Astrocyte (in vitro differentiated cells and primary cell): Measurements from ENCODE around the gene CLMP. TPM values are rescaled to one million over a fixed set of nuclear protein-coding genes. Genes with fewer than 3 reads are reported as not detected.

ENCODE experiments used
- DNase-seq: peaks from one replicate; pipeline ENCODE4 v3.0.0-alpha.2; 2010; ENCODE audit warnings: low read depth
- FAIRE-seq: peaks from 2 replicates; lab custom pipeline; 2011; peaks lifted over from hg19 to GRCh38; lab: Jason Lieb, UNC
- H2AFZ ChIP-seq: 2 replicates; pipeline ENCODE4 v1.6.0; 2012; ENCODE audit warnings: low read depth, low read length, inconsistent platforms
- H3K27ac ChIP-seq: 2 replicates; pipeline ENCODE4 v1.5.1; 2011; ENCODE audit warnings: low read depth, low read length, inconsistent platforms
- H3K27me3 ChIP-seq: 2 replicates; pipeline ENCODE4 v1.6.0; 2011; ENCODE audit warnings: low read length, inconsistent platforms; ENCODE audit not compliant: insufficient read depth
- H3K36me3 ChIP-seq: 2 replicates; pipeline ENCODE4 v1.5.1; 2011; ENCODE audit warnings: low read length, inconsistent platforms; ENCODE audit not compliant: insufficient read depth
- H3K4me1 ChIP-seq: 2 replicates; pipeline ENCODE4 v1.5.1; 2011; ENCODE audit warnings: low read length, inconsistent platforms; ENCODE audit not compliant: insufficient read depth
- H3K4me2 ChIP-seq: 2 replicates; pipeline ENCODE4 v1.6.0; 2012; ENCODE audit warnings: low read length, inconsistent platforms
- H3K4me3 ChIP-seq: 2 replicates; pipeline ENCODE4 v1.5.1; 2011; ENCODE audit warnings: low read depth, mild to moderate bottlenecking, low read length, inconsistent platforms; ENCODE audit not compliant: insufficient read depth
- H3K79me2 ChIP-seq: 2 replicates; pipeline ENCODE4 v1.6.0; 2012; ENCODE audit warnings: mild to moderate bottlenecking, low read length, inconsistent platforms; ENCODE audit not compliant: insufficient read depth
- H3K9ac ChIP-seq: 2 replicates; pipeline ENCODE4 v1.6.0; 2012; ENCODE audit warnings: mild to moderate bottlenecking, low read length, inconsistent platforms
- H3K9me3 ChIP-seq: 2 replicates; pipeline ENCODE4 v1.5.1; 2012; ENCODE audit warnings: low read depth, mild to moderate bottlenecking, low read length, inconsistent platforms; ENCODE audit not compliant: insufficient read depth
- H4K20me1 ChIP-seq: 2 replicates; pipeline ENCODE4 v1.6.0; 2012; ENCODE audit warnings: low read length, inconsistent platforms; ENCODE audit not compliant: insufficient read depth
- H3K27ac Mint-ChIP-seq: one replicate; pipeline ENCODE4 v1.8.0; 2021; ENCODE audit warnings: mild to moderate bottlenecking, mixed read lengths; ENCODE audit not compliant: unreplicated experiment
- H3K27me3 Mint-ChIP-seq: one replicate; pipeline ENCODE4 v1.8.0; 2021; ENCODE audit warnings: low read depth, mixed read lengths; ENCODE audit not compliant: unreplicated experiment
- H3K36me3 Mint-ChIP-seq: one replicate; pipeline ENCODE4 v1.8.0; 2021; ENCODE audit warnings: low read depth, mixed read lengths; ENCODE audit not compliant: unreplicated experiment
- H3K4me1 Mint-ChIP-seq: one replicate; pipeline ENCODE4 v1.8.0; 2021; ENCODE audit warnings: low read depth, mixed read lengths; ENCODE audit not compliant: unreplicated experiment
- H3K4me3 Mint-ChIP-seq: one replicate; pipeline ENCODE4 v1.8.0; 2021; ENCODE audit warnings: mild to moderate bottlenecking, moderate library complexity, mixed read lengths; ENCODE audit not compliant: unreplicated experiment
- H3K9me3 Mint-ChIP-seq: one replicate; pipeline ENCODE4 v1.8.0; 2021; ENCODE audit warnings: mild to moderate bottlenecking, mixed read lengths; ENCODE audit not compliant: unreplicated experiment
- EZH2 ChIP-seq: IDR thresholded peaks from 2 replicates; pipeline ENCODE4 v1.6.1; 2012; ENCODE audit warnings: mild to moderate bottlenecking, low read length, inconsistent platforms; ENCODE audit not compliant: insufficient read depth
- total RNA-seq: library from RNA; stranded (reverse); gene quantifications from 2 replicates; pipeline ENCODE4 v1.2.1, GENCODE V29; 2021
- TF ChIP-seq, protein P1 (sequence below): IDR thresholded peaks from 2 replicates; pipeline ENCODE4 v1.5.1; 2011; ENCODE audit warnings: low read depth, mild to moderate bottlenecking, inconsistent platforms, low read length, moderate library complexity; ENCODE audit not compliant: insufficient read depth

The CLMP gene
- total RNA-seq, 1 donor from 2014 or later: 16.0 TPM

DNA sequence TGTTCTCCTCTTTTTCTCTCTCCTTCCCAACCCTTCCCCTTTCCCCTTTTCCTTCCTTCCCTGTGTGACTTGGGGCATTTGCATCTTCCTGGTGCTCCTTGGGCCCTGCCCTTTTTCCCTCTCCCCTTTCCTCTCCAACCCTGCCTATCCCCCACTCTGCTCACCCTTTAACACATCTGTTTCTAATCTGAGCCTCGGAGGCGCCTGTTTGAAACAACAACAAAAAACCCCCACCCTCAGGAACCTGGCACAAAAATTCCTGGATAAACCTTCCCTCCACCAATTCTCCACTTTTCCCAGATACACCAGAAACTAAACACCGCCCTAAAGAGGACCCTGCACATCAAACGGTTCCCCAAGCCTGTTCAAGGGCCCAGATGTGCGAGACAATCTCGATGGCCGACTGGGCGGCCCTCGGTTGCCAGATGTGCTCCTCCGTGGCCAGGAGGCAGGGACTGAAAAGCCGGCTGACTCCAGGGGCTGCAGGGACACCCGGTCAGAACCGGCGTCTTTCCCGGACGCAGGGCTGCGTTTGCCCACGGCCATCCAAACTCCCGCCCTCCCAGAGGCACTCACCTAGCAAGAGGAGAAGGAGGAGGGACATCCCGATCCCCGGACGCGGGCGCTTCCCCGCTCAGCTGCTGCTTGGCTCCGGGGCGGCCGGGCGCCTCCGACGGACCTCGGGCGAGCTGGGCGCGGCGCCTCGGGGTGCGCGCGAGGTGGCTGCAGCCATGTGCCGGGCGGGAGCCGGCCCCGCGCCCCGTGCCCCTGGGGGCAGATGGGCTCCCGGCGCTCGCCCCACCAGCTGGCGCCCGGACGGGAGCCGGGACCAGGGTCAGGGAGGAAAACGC is 486 bp downstream of the CLMP start:
- peaks cover 26% of the 10 kb centered on the region for H3K4me1 Mint-ChIP-seq
- TF ChIP-seq EZH2: no peak
- TF ChIP-seq, protein P1, sequence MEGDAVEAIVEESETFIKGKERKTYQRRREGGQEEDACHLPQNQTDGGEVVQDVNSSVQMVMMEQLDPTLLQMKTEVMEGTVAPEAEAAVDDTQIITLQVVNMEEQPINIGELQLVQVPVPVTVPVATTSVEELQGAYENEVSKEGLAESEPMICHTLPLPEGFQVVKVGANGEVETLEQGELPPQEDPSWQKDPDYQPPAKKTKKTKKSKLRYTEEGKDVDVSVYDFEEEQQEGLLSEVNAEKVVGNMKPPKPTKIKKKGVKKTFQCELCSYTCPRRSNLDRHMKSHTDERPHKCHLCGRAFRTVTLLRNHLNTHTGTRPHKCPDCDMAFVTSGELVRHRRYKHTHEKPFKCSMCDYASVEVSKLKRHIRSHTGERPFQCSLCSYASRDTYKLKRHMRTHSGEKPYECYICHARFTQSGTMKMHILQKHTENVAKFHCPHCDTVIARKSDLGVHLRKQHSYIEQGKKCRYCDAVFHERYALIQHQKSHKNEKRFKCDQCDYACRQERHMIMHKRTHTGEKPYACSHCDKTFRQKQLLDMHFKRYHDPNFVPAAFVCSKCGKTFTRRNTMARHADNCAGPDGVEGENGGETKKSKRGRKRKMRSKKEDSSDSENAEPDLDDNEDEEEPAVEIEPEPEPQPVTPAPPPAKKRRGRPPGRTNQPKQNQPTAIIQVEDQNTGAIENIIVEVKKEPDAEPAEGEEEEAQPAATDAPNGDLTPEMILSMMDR: no peak

DNA sequence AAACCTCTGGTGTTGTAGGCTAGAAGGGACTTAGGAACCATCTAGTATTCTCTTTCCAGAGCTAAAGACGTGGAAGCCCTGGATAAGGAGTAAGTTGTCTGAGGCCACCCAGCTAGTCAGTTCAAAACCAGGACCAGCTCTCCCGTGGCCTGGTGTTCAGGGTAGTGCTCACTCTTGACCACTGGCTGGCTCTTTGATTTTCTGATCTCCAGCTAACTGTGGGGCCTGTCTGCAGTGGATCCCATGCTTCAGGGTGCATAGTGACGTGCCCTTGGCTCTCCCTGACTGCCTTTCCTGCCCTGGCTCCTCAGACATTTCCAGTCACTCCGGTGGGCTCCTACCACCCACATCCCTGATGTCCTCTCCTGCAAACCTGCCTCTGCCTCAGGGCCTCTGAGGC is 1.3 kb downstream of the CLMP start:
- Histone ChIP-seq H3K4me3 (peak overlapping the region; percentile 83), H3K4me2 (peak overlapping the region; percentile 99), H3K27me3 (no peaks in the 10 kb centered on the region), H2AFZ (peak overlapping the region; percentile 88), H3K27ac (peak overlapping the region; percentile 89), H3K79me2 (peaks cover 62% of the 10 kb centered on the region), H3K9me3 (no peaks in the 10 kb centered on the region), H3K9ac (peak overlapping the region; percentile 95), H3K4me1 (peaks cover 34% of the 10 kb centered on the region), H3K36me3 (no peaks in the 10 kb centered on the region), H4K20me1 (no peaks in the 10 kb centered on the region)
- Mint-ChIP-seq H3K36me3 (peaks cover 4% of the 10 kb centered on the region), H3K4me1 (peaks cover 30% of the 10 kb centered on the region), H3K4me3 (peak overlapping the region; percentile 93), H3K9me3 (no peaks in the 10 kb centered on the region), H3K27me3 (peaks cover 21% of the 10 kb centered on the region), H3K27ac (no peak overlapping the region)
- FAIRE-seq (no peak), DNase-seq (no peak)
- TF ChIP-seq, protein P1: no peak
- TF ChIP-seq EZH2: no peak

More for the DNA sequence above, 486 bp downstream of the CLMP start:
- no peaks in the 10 kb centered on the region for H4K20me1 ChIP-seq
- peak overlapping the region; percentile 95 for H3K9ac ChIP-seq
- peak overlapping the region; percentile 83 for H3K4me3 ChIP-seq
- DNase-seq (no peak), FAIRE-seq (no peak)
- H3K4me1 ChIP-seq: peaks cover 32% of the 10 kb centered on the region
- peaks cover 60% of the 10 kb centered on the region for H3K79me2 ChIP-seq
- H3K36me3 ChIP-seq: no peaks in the 10 kb centered on the region
- H3K27me3 ChIP-seq: no peaks in the 10 kb centered on the region
- peak overlapping the region; percentile 88 for H2AFZ ChIP-seq
- peak overlapping the region; percentile 99 for H3K4me2 ChIP-seq
- Mint-ChIP-seq H3K9me3 (no peaks in the 10 kb centered on the region), H3K27ac (peak overlapping the region; percentile 28), H3K36me3 (peaks cover 4% of the 10 kb centered on the region), H3K27me3 (peaks cover 24% of the 10 kb centered on the region), H3K4me3 (peak overlapping the region; percentile 93)
- peak overlapping the region; percentile 89 for H3K27ac ChIP-seq
- H3K9me3 ChIP-seq: no peaks in the 10 kb centered on the region

DNA sequence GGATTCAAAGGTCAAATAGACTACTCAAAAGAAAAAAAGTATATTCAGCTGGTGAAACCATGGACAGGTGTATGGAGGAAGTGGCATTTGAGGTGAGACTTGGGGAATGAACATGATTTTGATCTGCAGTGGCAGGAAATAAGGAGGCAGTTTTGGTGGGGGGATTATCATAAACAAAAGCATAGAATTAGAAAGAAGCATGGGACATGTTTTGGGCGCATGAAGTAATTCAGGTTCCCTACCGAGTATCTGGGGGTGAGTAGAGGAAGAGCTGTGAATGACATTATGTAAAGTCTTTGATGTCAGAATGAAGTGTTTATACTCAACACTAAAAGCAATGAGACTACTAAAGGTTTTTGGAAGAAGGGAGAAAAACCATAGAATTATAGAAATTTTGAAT is 3.1 kb downstream of the CLMP start:
- Histone ChIP-seq H3K79me2 (peaks cover 70% of the 10 kb centered on the region), H3K4me3 (no peak overlapping the region), H3K27me3 (no peaks in the 10 kb centered on the region), H3K9ac (no peak overlapping the region), H3K9me3 (no peaks in the 10 kb centered on the region), H2AFZ (no peak overlapping the region), H4K20me1 (no peaks in the 10 kb centered on the region), H3K4me2 (no peak overlapping the region), H3K27ac (no peak overlapping the region), H3K36me3 (no peaks in the 10 kb centered on the region), H3K4me1 (peaks cover 39% of the 10 kb centered on the region)
- no peak overlapping the region for H3K27ac Mint-ChIP-seq
- peaks cover 20% of the 10 kb centered on the region for H3K27me3 Mint-ChIP-seq
- peaks cover 4% of the 10 kb centered on the region for H3K36me3 Mint-ChIP-seq
- H3K4me3 Mint-ChIP-seq: no peak overlapping the region
- H3K9me3 Mint-ChIP-seq: no peaks in the 10 kb centered on the region
- DNase-seq (no peak), FAIRE-seq (no peak)
- no peak for TF ChIP-seq EZH2
- TF ChIP-seq, protein P1: no peak
- H3K4me1 Mint-ChIP-seq: peaks cover 39% of the 10 kb centered on the region
